Superior temporal gyrus (tissue), 1 donor: Measurements from ENCODE around the gene IKBKG.
"Not testable (repeated sequence)": the region's sequence is repeated elsewhere in the genome, so short reads cannot be mapped to it uniquely, and the experiment has no call there.

Source experiments
- DNase-seq: peaks from one replicate; pipeline ENCODE4 v3.0.0-alpha.2; 2016; ENCODE audit errors: extremely low spot score

Gene IKBKG

DNA sequence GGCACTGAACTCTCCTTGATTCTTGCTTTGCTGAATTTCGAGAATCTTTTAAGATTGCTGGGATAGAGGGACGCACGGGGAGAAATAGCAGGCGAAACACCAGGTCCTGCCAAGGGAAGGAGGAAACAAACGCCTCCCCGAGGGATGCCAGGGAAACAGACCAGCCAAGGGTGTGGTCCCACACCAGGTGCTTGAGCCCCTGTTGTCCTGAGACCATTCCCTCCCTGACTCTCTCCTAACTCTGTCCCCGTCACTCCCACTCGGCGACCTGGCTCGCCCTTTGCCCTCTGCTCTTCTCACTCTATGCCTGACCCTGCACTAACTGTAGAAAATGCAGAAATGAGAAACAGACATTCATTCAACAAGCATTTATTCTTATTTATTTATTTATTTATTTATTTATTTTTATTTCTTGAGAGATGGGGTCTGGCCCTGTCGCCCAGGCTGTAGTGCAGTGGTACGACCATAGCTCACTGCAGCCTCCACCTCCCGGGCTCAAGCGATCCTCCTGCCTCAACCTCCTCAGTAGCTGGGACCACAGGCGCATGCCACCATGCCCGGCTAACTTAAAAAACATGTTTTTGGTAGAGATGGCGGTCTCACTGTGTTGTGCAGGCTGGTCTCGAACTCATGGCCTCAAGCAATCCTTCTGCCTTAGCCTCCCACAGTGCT is 55.5 kb downstream of the IKBKG start:
- DNase-seq = no peak

GRCh38 chrX:154603438-154604430 is 56.3 kb downstream of the IKBKG start:
- peak; percentile 5 for DNase-seq

DNA sequence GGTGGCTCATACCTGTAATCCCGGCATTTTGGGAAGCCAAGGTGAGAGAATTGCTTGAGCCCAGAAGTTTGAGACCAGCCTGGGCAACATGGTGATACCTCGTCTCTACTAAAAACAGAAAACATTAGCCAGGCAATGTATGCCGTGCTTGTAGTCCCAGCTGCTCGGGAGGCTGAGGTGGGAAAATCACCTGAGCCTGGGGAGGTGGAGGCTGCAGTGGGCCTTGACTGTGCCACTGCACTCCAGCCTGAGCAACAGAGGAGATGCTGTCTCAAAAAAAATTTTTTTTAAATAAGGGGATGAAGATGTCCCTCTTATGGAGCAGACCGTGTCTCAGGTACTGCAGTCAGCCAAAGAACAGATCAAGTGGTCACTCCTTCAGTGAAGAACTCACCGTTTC is 58.1 kb downstream of the IKBKG start:
- no peak for DNase-seq

- no peak for DNase-seq
These were observed 60.0 kb downstream of the IKBKG start for GRCh38 chrX:154607370-154607769.

DNA sequence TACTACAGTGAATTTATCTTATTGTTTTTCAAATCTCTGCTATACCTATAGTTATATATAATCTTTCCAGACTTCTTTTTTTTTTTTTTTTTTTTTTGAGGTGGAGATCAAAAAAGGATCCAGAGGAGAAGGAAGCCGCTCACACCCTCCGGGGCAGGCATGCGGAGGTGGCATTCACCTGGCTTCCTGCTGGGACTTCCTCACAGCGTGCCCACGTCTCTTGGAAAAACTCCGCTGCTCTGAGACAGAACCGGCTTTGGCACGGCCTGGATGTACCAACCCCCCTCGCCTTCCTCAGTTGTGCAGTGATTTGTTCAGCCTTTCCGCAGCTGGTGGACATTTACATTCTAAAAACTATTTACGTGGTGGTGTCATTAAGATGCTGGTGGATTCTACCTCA is 60.6 kb downstream of the IKBKG start:
- DNase-seq = not testable (repeated sequence)

GRCh38 chrX:154608823-154609222 is 61.4 kb downstream of the IKBKG start:
- DNase-seq = not testable (repeated sequence)

GRCh38 chrX:154611146-154611545 is 63.7 kb downstream of the IKBKG start:
- DNase-seq = not testable (repeated sequence)

GRCh38 chrX:154613586-154613985 is 66.2 kb downstream of the IKBKG start:
- not testable (repeated sequence) for DNase-seq
